Rectal smooth muscle tissue (tissue), 1 donor: ENCODE results near the gene CRK.
A peak's percentile ranks its signal among the peaks of the same experiment; 100 is the strongest.
"Not testable (repeated sequence)": the region's sequence is repeated elsewhere in the genome, so short reads cannot be mapped to it uniquely, and the experiment has no call there.

Experiments
- H3K27ac ChIP-seq: one replicate; pipeline ENCODE4 v1.7.0; 2013; ENCODE audit warnings: low read depth, low read length, inconsistent platforms
- H3K27me3 ChIP-seq: one replicate; pipeline ENCODE4 v1.7.0; 2013; ENCODE audit warnings: low read length; ENCODE audit not compliant: control insufficient read depth, insufficient read depth
- H3K36me3 ChIP-seq: one replicate; pipeline ENCODE4 v1.7.0; 2013; ENCODE audit warnings: low read length; ENCODE audit not compliant: control insufficient read depth, insufficient read depth
- H3K4me1 ChIP-seq: one replicate; pipeline ENCODE4 v1.7.0; 2013; ENCODE audit warnings: low read length; ENCODE audit not compliant: control insufficient read depth, insufficient read depth
- H3K4me3 ChIP-seq: one replicate; pipeline ENCODE4 v1.7.0; 2013; ENCODE audit warnings: low read length
- H3K9ac ChIP-seq: one replicate; pipeline ENCODE4 v1.7.0; 2013; ENCODE audit warnings: low read length

CRK gene

GRCh38 chr17:1470071-1470754, 14.2 kb upstream of the CRK start:
- Histone ChIP-seq H3K36me3 (peaks cover 43% of the 10 kb centered on the region), H3K4me1 (no peaks in the 10 kb centered on the region), H3K27me3 (no peaks in the 10 kb centered on the region), H3K27ac (no peak overlapping the region), H3K9ac (no peak overlapping the region), H3K4me3 (no peak overlapping the region)

DNA sequence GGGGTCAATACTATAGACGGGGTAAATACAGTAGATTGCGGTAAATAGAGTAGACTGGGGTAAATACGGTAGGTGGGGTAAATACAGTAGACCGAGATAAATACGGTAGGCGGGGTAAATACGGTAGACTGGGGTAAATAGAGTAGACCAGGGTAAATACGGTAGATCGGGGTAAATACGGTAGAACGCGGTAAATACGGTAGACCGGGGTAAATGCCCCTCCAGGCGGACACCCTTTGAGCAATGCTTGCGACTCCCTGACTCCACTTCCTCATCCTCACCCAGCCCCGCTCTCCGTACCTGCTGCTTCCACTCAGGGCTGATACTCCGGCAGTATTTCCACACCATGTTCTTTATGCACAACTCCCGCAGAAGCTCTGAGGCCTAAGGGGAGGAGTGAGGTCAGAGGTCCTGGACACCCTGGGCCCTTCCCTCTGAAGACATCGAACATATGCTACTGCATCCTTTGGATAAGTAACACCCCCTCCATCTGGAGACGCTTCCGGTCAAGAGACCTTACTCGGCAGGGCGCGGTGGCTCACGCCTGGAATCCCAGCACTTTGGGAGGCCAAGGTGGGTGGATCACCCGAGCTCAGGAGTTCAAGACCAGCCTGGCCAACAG, 13.3 kb upstream of the CRK start:
- H3K9ac ChIP-seq = no peak overlapping the region
- peaks cover 49% of the 10 kb centered on the region for H3K36me3 ChIP-seq
- H3K27ac ChIP-seq = no peak overlapping the region
- H3K4me3 ChIP-seq = no peak overlapping the region
- no peaks in the 10 kb centered on the region for H3K4me1 ChIP-seq
- H3K27me3 ChIP-seq = no peaks in the 10 kb centered on the region

- H3K9ac ChIP-seq = no peak overlapping the region
- no peaks in the 10 kb centered on the region for H3K27me3 ChIP-seq
- no peaks in the 10 kb centered on the region for H3K4me1 ChIP-seq
- H3K4me3 ChIP-seq = no peak overlapping the region
- no peak overlapping the region for H3K27ac ChIP-seq
- peaks cover 46% of the 10 kb centered on the region for H3K36me3 ChIP-seq
Observed at GRCh38 chr17:1467898-1468492, 12.0 kb upstream of the CRK start.

DNA sequence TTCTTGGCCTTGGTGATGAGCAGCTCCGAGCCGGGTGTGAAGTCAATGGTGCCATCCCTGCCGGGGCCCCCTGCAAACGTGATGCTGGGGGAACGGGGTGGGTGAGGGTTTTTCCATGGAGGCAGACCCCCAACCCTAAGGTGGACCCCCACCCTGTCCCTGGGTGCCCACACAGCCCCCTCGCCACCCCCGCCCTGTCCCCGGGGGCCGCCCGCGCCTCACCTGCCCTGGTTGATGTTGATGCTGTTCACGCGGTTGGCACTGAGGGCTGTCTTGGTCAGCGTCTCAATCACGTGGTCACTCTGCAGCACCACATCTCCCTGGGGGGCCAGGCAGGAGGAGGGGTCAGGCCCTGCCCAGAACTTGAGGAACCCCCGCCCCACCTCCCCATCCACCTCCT, 11.2 kb upstream of the CRK start:
- no peaks in the 10 kb centered on the region for H3K27me3 ChIP-seq
- H3K4me1 ChIP-seq = no peaks in the 10 kb centered on the region
- H3K36me3 ChIP-seq = peaks cover 43% of the 10 kb centered on the region
- no peak overlapping the region for H3K9ac ChIP-seq
- no peak overlapping the region for H3K4me3 ChIP-seq
- no peak overlapping the region for H3K27ac ChIP-seq

DNA sequence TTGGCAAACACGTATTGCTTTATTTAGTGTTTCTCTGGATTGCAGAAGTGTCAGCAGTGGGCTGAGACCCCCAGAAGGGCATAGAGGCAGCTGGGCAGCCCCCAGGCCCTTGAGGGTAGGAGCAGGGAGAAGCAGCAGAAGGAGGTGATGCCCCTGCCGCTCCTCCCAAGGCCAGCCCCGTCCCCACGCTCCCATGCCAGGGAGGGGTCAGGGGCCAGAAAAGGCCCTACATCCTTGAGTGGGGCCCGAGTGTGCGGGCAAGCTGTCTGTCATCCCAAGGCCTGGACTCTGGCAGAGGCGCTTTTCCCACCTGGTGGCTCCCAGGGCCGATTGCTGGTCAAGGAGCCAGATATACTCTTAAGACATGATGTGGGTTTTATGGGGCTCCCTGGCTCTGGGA, 8.2 kb upstream of the CRK start:
- Histone ChIP-seq H3K36me3 (peaks cover 27% of the 10 kb centered on the region), H3K4me3 (no peak overlapping the region), H3K9ac (no peak overlapping the region), H3K27ac (no peak overlapping the region), H3K4me1 (no peaks in the 10 kb centered on the region), H3K27me3 (no peaks in the 10 kb centered on the region)

DNA sequence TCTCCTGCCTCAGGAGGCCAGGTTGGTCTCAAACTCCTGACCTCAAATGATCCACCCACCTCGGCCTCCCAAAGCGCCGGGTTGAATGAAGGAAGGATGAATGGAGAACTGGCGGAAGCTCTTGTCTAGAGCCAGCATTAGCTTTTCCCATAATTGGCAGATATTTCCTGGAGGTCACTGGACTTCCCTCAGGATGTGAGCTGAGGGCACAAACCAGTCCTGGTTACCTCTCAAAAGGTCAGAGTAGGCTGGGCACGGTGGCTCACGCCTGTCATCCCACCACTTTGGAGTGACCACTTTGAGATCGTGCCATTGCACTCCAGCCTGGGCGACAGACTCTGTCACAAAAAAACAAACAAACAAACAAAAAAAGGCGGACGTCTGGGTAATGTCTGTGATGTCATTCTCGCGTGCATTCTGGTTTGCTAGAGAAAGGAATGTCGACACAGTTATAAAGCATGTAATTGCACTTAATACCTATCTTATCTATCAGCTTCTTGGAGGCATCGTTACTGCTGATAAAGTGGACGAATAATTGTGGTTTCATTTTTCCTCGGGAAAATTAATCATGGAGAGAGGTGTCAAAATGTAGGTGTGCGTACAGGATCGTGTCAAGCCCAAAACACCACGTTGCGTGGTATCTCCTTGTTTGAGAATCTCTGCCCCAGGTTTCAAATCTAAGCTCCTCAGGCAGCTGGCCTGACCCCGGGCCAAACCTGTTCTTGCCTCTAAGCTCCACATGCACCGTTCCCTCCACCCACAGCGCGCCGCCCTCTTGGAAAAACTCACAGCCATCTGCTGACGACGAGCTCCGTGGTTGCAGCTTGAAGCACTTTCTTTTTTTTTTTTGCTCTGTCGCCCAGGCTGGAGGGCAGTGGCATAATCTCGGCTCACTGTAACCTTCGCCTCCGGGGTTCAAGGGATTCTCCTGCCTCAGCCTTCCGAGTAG, 6.4 kb upstream of the CRK start:
- Histone ChIP-seq H3K27ac (no peak overlapping the region), H3K27me3 (no peaks in the 10 kb centered on the region), H3K4me1 (no peaks in the 10 kb centered on the region), H3K4me3 (no peak overlapping the region), H3K9ac (no peak overlapping the region), H3K36me3 (peaks cover 13% of the 10 kb centered on the region)

DNA sequence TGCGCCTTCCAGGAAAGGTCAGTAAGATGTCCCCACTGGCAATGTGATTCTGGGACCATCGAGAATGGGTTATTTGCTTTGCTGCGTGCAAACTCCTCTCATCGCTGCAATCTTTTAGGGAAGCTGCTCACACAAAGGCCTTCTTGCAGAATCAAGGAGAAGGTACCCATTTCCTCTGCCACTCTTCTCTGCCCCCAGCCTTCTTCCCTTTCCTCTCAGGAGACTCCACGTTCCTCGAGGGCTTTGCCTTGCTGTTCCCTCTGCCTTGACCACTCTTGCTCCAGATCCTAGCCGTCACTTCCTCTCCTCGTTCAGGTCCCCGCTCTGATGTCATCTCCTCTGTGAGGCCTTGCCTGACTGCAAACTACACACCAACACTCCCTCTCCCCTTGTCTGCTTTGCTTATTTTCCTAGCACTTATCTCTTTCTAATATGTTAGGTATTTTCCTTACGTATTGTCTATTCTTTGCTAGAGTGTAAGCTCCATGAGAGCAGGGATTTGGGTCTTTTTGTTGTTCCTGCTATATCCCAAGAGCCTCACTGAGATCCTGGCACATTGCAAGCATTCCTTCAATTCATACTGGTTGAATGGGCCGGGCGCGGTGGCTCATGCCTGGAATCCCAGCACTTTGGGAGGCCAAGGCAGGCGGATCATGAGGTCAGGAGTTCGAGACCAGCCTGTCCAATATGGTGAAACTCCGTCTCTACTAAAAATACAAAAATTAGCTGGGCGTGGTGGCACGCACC, 5.3 kb upstream of the CRK start:
- Histone ChIP-seq H3K36me3 (peaks cover 11% of the 10 kb centered on the region), H3K9ac (no peak overlapping the region), H3K4me1 (no peaks in the 10 kb centered on the region), H3K27me3 (no peaks in the 10 kb centered on the region), H3K27ac (no peak overlapping the region), H3K4me3 (no peak overlapping the region)

GRCh38 chr17:1460233-1460632, 4.2 kb upstream of the CRK start:
- peaks cover 10% of the 10 kb centered on the region for H3K36me3 ChIP-seq
- H3K4me1 ChIP-seq = no peaks in the 10 kb centered on the region
- no peak overlapping the region for H3K27ac ChIP-seq
- no peaks in the 10 kb centered on the region for H3K27me3 ChIP-seq
- no peak overlapping the region for H3K4me3 ChIP-seq
- no peak overlapping the region for H3K9ac ChIP-seq

DNA sequence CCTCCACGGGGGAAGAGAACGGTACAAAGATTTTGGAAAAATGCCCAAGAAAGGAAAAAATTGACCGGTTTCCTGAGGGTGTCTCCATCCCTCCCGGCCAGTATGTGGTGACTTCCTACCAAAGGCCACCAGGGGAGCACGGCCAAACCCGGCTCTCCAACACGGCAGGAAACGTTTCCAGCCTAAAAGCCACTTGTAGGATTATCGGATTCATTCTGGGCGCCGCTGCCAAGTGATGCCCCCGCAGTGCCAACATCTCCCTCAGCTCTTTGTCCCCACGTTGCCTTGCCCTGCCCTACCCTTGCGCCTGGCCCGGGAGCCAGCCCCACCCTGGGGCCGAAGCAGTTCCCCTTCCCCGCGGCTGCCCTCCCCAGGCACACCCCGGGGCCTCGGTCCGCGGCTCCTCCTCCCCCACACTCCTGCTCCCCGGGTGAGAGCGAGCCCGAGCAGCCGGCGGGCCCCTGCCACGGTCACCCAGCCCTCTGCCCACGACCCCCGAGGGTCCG, 688 bp downstream of the CRK start:
- H3K27me3 ChIP-seq = no peaks in the 10 kb centered on the region
- H3K27ac ChIP-seq = peak overlapping the region; percentile 97
- peak overlapping the region; percentile 90 for H3K4me3 ChIP-seq
- H3K36me3 ChIP-seq = no peaks in the 10 kb centered on the region
- H3K9ac ChIP-seq = peak overlapping the region; percentile 94
- H3K4me1 ChIP-seq = peaks cover 8% of the 10 kb centered on the region

DNA sequence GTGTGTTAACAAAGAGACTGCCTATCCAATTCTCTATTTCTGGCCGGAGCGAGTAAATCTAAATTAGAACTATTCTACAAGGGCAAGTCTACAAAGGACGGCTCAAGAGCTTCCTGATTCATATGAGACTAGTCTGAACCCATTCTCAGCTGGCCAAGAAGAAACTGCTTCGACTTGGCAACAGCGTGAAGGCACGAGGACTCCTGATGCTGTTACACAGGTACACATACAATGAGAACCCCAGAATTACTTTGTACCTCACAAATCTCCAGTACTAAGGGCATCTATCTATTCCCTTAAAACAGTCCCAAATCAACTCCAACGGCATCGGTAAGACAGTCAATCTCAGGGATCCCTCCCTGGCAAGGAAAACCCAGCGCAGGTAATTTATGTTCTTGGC, 1.5 kb downstream of the CRK start:
- peak overlapping the region; percentile 32 for H3K9ac ChIP-seq
- peak overlapping the region; percentile 90 for H3K4me3 ChIP-seq
- H3K4me1 ChIP-seq = peaks cover 8% of the 10 kb centered on the region
- H3K27ac ChIP-seq = peak overlapping the region; percentile 97
- H3K36me3 ChIP-seq = no peaks in the 10 kb centered on the region
- H3K27me3 ChIP-seq = no peaks in the 10 kb centered on the region

GRCh38 chr17:1453694-1454093, 2.3 kb downstream of the CRK start:
- not testable (repeated sequence) for H3K4me1 ChIP-seq

More at GRCh38 chr17:1453694-1454093, 2.3 kb downstream of the CRK start:
- not testable (repeated sequence) for H3K27ac ChIP-seq, H3K4me3 ChIP-seq, H3K27me3 ChIP-seq, H3K9ac ChIP-seq, H3K36me3 ChIP-seq
